Measurements from ENCODE around the gene SCN3A. TPM values are rescaled to one million over a fixed set of nuclear protein-coding genes. Genes with fewer than 3 reads are reported as not detected.

SCN3A gene
- total RNA-seq, 1 donor from 2014 or later = 0.05 TPM

DNA sequence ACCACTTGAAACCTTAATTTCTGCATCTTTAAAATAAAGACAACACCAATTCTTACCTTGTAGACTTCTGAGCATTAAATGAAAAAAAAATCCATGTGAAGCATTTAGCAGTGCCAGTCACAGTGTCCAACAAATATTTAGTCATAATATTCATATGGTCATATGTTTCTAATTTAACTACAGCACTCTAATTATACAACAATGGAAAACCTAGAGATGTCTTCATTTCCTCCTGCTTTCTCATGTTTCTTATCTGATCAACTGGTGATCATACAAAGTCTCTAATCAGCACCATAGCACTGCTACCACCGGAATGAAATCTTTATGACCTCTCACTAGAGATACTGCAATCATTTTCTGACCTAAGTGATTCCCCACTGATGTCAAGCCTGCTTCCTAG is 10.2 kb upstream of the SCN3A start:
- peaks cover 1% of the 10 kb centered on the region for H3K27me3 Mint-ChIP-seq
- no peak overlapping the region for H3K4me3 Mint-ChIP-seq
- H3K36me3 Mint-ChIP-seq (ENCODE audit: low read depth) = no peaks in the 10 kb centered on the region
- no peak overlapping the region for H3K27ac Mint-ChIP-seq
- intact Hi-C loops (cut with micrococcal nuclease) = no loop called here
- H3K4me1 Mint-ChIP-seq = no peaks in the 10 kb centered on the region
- H3K9me3 Mint-ChIP-seq = no peaks in the 10 kb centered on the region
- no peak for DNase-seq

DNA sequence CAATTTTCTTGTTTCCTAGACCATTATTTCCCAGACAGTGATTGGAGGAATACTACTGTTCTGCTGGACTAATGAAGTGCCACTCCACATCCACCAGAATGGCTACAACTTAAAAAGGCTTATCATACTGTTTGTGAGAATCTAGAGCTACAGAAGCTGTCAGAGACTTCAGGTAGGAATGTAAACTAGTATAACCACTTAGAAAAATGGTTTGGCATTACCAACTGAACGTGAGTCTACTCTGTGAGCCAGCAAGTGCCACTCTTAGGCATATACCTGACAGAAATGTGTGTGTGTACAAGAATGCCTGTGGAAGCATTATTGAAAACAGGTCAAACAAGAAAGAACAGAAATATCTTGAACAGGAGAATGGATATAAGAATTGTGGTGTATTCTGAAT is 4.2 kb upstream of the SCN3A start:
- Mint-ChIP-seq H3K4me3 (no peak overlapping the region), H3K36me3 (ENCODE audit: low read depth) (no peaks in the 10 kb centered on the region), H3K27ac (no peak overlapping the region), H3K27me3 (peaks cover 7% of the 10 kb centered on the region), H3K9me3 (no peaks in the 10 kb centered on the region), H3K4me1 (peaks cover 2% of the 10 kb centered on the region)
- intact Hi-C loops (cut with micrococcal nuclease) = no loop called here
- DNase-seq = no peak

DNA sequence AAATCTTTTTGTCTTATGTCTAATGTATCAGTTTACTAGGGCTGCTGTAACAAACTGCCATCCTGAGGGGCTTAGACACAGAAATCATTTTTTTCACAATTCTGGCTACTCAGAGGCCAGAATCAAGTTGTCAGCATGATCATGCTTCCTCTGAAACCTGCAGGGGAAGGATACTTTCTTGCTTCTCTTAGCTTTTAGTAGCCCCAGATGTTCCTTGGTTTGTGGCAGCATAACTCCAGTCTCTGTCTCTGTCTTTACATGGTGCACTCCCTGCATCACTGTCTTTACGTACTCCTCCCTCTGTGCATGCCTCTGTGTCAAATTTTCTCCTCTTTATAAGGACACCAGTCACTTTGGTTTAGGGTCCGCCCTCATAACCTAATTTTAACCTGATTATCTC is 2.0 kb upstream of the SCN3A start:
- H3K9me3 Mint-ChIP-seq = no peaks in the 10 kb centered on the region
- no peak overlapping the region for H3K4me3 Mint-ChIP-seq
- intact Hi-C loops (cut with micrococcal nuclease) = no loop called here
- H3K36me3 Mint-ChIP-seq (ENCODE audit: low read depth) = no peaks in the 10 kb centered on the region
- no peak overlapping the region for H3K27ac Mint-ChIP-seq
- peaks cover 7% of the 10 kb centered on the region for H3K27me3 Mint-ChIP-seq
- DNase-seq = no peak
- peaks cover 2% of the 10 kb centered on the region for H3K4me1 Mint-ChIP-seq

DNA sequence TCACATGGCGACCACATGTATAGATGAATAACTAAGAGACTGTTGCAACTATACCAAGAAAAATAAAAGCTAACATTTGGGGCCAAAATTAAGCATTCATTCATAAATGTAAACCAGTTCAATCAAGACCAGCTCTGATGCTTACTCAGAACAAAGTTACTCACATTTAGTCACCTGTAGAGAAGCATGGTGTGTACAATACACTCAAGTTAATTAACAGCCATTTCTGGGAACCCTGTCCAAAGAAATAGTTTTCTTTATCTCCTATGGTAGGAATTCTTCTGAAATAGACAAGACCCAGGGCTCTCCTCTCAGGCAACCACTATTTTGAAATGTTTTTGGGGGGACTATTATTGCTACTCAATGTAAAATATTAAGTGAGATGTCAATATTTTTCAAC is 1.6 kb downstream of the SCN3A start:
- Mint-ChIP-seq H3K4me1 (peaks cover 2% of the 10 kb centered on the region), H3K36me3 (ENCODE audit: low read depth) (no peaks in the 10 kb centered on the region), H3K27me3 (peaks cover 3% of the 10 kb centered on the region), H3K4me3 (no peak overlapping the region), H3K27ac (no peak overlapping the region), H3K9me3 (no peaks in the 10 kb centered on the region)
- intact Hi-C loops (cut with micrococcal nuclease) = loop anchor here (5.0 kb wide), 1 partner anchor 465 kb away; no protein-coding TSS in a partner anchor
- DNase-seq = no peak

DNA sequence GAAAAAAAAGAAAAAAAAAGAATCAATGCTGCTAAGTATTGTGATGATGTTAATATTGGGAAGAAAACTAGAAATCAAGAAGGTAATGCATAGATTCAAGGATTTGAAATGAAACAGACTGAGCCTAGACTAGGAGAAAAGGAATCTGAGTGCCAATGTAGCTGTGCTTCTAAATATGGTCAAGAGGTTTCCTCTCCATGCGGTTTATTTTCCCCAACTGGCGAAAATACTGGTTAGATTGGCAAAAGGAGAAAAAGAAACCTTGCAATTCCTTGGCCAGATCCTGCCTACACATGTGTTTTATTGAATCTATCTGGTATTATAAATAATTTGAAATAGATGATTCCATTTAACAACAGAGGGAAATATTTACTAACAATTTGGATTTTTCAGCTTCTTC is 5.7 kb downstream of the SCN3A start:
- no peaks in the 10 kb centered on the region for H3K4me1 Mint-ChIP-seq
- H3K36me3 Mint-ChIP-seq (ENCODE audit: low read depth) = no peaks in the 10 kb centered on the region
- H3K9me3 Mint-ChIP-seq = no peaks in the 10 kb centered on the region
- DNase-seq = no peak
- no peak overlapping the region for H3K4me3 Mint-ChIP-seq
- H3K27me3 Mint-ChIP-seq = no peaks in the 10 kb centered on the region
- H3K27ac Mint-ChIP-seq = no peak overlapping the region
- intact Hi-C loops (cut with micrococcal nuclease) = no loop called here

DNA sequence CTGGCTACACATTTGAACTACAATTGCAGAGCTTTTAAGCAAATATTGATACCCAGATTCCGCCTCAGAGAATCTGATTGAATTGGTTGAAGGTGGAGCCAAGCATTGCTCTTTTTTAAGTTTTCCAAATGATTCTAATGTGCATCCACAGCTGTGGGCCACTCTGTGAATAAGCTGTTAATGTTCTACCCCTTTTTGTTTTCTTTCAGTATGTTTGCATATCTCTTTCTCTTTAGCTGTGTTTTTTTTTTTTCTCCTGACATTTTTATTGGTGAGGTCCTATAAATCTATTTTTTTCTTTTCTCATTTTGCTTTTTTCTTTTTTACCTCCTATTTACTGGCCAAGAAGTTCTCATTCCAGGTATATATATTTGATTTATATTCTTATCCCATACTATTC is 6.5 kb downstream of the SCN3A start:
- no peak for DNase-seq
- Mint-ChIP-seq H3K4me3 (no peak overlapping the region), H3K27me3 (no peaks in the 10 kb centered on the region), H3K36me3 (ENCODE audit: low read depth) (no peaks in the 10 kb centered on the region), H3K27ac (no peak overlapping the region), H3K4me1 (no peaks in the 10 kb centered on the region), H3K9me3 (no peaks in the 10 kb centered on the region)
- intact Hi-C loops (cut with micrococcal nuclease) = no loop called here

DNA sequence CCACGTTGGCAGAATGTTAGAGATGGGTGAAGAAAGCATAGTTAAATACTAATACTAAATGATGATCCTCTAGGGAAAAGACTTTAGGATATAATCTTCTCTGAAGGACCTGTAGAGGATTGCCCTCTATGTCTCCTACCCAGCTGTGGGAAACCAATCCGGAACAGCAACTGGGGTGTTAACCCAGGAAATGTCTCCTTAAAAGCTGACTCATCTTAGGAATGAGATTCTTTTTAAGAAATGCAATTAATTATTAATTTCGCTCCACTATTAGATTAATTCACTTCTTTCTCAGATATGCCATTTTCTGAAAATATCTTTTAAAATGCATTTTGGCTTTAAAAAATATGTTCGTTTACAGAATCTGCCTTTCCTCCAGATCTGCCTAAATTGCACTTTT is 7.4 kb downstream of the SCN3A start:
- H3K9me3 Mint-ChIP-seq = no peaks in the 10 kb centered on the region
- H3K4me3 Mint-ChIP-seq = no peak overlapping the region
- H3K36me3 Mint-ChIP-seq (ENCODE audit: low read depth) = no peaks in the 10 kb centered on the region
- H3K4me1 Mint-ChIP-seq = no peaks in the 10 kb centered on the region
- DNase-seq = no peak
- no peaks in the 10 kb centered on the region for H3K27me3 Mint-ChIP-seq
- intact Hi-C loops (cut with micrococcal nuclease) = no loop called here
- no peak overlapping the region for H3K27ac Mint-ChIP-seq

DNA sequence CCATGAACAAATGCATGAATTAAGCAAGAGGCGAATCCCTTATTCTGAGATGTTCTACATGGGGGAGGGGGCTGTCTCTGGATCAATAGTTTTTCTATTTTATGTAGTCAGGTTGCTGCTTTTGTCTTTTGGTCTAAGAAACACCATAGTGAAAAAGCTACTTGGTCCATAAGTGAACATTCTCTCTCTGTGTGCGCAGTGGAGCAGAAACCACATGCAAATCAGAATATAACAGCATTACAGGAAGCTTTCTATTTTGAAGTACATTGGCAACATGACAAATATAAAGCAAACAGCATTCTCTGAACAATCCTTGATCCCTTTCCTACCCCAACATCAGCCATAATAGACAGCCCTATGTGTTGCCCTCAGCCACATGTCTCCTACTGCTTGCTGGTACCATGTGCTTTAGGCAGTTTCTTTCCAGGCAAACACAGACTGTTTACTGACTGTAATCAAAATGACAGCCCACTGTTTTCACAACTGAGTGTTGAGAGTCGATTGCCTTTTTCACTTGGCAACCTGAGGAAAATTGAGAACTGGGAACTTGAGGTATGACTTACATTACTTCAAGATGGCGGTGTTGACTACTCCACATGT is 10.6 kb downstream of the SCN3A start:
- no peaks in the 10 kb centered on the region for H3K27me3 Mint-ChIP-seq
- intact Hi-C loops (cut with micrococcal nuclease) = no loop called here
- H3K9me3 Mint-ChIP-seq = no peaks in the 10 kb centered on the region
- H3K36me3 Mint-ChIP-seq (ENCODE audit: low read depth) = no peaks in the 10 kb centered on the region
- no peak for DNase-seq
- H3K27ac Mint-ChIP-seq = no peak overlapping the region
- no peaks in the 10 kb centered on the region for H3K4me1 Mint-ChIP-seq
- H3K4me3 Mint-ChIP-seq = no peak overlapping the region

DNA sequence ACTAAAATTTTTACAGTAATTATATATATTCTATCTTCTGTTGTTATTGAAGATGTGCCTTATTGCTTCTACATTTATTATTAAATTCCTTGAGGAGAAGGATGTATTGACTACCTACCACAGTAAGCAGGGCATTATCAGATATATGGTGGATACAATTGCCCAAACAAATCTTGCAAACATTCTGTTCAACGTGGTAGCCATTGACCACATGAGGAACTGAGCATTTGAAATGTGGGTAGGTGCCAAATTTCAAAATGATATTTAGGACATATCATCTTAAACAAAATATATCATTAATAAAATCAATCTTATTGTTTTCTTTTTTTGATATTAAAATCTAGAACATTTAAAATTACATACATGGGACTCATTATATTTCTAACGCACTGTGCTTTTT is 11.1 kb downstream of the SCN3A start:
- Mint-ChIP-seq H3K36me3 (ENCODE audit: low read depth) (no peaks in the 10 kb centered on the region), H3K9me3 (no peaks in the 10 kb centered on the region), H3K27me3 (no peaks in the 10 kb centered on the region), H3K27ac (no peak overlapping the region), H3K4me3 (no peak overlapping the region), H3K4me1 (no peaks in the 10 kb centered on the region)
- DNase-seq = no peak
- intact Hi-C loops (cut with micrococcal nuclease) = no loop called here

DNA sequence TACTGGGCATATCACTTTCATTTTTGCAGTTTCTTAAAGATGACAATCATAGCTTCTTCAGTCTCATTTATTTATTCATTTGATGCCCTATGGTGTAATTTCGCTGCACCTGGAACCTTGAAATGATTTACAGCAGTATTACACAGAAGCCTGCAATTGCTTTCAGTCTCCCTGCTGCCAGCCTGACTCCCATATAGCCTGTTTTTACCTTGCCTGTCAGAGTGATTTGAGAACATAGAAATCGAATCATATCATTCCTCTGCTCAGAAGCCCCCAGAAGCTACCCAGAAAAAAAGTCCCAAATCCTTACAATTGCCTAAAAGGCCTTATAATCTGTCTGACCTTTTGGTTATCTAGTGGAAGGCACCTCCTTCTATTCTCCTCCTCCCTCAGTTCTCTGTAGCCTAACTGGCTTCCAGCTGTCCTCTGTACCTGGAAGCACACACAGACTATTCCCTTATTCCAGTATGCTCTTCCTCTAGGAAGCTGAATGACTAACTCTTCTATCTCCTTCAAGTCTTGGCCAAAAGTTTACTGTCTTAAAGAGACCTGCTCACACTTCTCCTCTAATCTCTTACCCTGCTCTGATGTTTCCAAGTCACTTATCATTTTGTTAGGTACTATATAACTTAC is 12.6 kb downstream of the SCN3A start:
- Mint-ChIP-seq H3K27ac (no peak overlapping the region), H3K27me3 (no peaks in the 10 kb centered on the region), H3K36me3 (ENCODE audit: low read depth) (no peaks in the 10 kb centered on the region)

DNA sequence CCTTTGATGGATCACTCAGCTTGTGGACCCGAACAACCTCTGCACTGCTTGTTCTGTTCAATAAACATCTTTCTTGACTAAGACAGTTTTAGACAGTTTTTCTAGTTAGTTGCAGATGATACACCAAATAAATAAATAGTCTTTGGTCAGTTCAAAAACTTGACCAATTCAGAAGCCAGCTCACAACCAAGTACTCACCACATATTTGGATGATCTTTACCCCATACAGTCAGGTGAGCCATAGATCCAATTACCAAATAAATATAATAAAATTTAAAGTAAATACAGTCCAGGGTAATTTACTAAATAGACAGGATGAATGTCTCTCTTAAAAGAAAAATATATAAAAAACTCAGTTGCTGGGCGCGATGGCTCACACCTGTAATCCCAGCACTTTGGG is 18.2 kb downstream of the SCN3A start:
- Mint-ChIP-seq H3K36me3 (ENCODE audit: low read depth) (no peaks in the 10 kb centered on the region), H3K27me3 (no peaks in the 10 kb centered on the region), H3K9me3 (no peaks in the 10 kb centered on the region), H3K4me3 (no peak overlapping the region), H3K4me1 (no peaks in the 10 kb centered on the region), H3K27ac (no peak overlapping the region)
- intact Hi-C loops (cut with micrococcal nuclease) = no loop called here
- no peak for DNase-seq

More for the DNA sequence above, 12.6 kb downstream of the SCN3A start:
- no peak for DNase-seq
- intact Hi-C loops (cut with micrococcal nuclease) = no loop called here
- Mint-ChIP-seq H3K4me1 (no peaks in the 10 kb centered on the region), H3K4me3 (no peak overlapping the region), H3K9me3 (no peaks in the 10 kb centered on the region)

DNA sequence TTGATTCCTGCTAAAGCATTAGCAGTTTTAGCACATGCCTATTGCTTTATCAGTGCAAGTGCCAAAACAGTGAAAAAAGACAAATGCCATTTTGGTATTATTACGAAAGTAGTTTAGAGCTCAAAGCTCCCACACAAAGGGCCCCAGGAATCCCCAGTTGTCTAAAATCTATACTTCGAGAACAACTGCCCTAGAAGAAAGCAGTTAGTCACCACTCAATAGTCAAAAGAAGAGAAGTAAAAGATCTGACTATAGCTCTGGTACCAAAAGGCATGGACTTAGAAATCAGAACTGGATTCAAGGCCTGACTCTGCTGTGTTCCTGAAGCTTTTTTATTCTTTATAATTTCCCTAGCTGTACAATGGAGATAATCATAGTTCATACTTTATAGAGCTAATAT is 21.8 kb downstream of the SCN3A start:
- no peak for DNase-seq
- H3K4me3 Mint-ChIP-seq = no peak overlapping the region
- no peaks in the 10 kb centered on the region for H3K36me3 Mint-ChIP-seq (ENCODE audit: low read depth)
- H3K4me1 Mint-ChIP-seq = no peaks in the 10 kb centered on the region
- H3K27ac Mint-ChIP-seq = no peak overlapping the region
- no peaks in the 10 kb centered on the region for H3K9me3 Mint-ChIP-seq
- H3K27me3 Mint-ChIP-seq = no peaks in the 10 kb centered on the region
- intact Hi-C loops (cut with micrococcal nuclease) = no loop called here

DNA sequence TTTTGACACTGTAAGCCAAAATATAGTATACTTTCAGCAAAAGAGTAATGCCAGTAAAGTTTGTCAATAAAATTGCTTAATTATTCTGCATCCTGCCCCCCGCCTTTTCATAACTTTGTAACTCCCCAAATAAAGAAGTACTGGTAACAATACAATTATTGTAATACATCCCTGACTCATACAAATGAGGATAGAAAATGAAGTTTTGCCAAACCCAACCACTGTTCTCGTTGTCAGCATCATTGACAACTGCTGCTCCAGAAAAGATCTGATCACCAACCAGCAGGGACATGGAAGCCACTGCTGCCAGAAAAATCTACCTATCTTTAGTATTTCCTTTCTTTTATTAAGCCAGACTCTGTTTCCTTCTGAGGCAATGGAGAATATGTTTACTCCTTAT is 27.1 kb downstream of the SCN3A start:
- no peaks in the 10 kb centered on the region for H3K4me1 Mint-ChIP-seq
- no peaks in the 10 kb centered on the region for H3K36me3 Mint-ChIP-seq (ENCODE audit: low read depth)
- DNase-seq = no peak
- H3K27ac Mint-ChIP-seq = no peak overlapping the region
- peaks cover 2% of the 10 kb centered on the region for H3K27me3 Mint-ChIP-seq
- no peaks in the 10 kb centered on the region for H3K9me3 Mint-ChIP-seq
- H3K4me3 Mint-ChIP-seq = no peak overlapping the region
- intact Hi-C loops (cut with micrococcal nuclease) = no loop called here

DNA sequence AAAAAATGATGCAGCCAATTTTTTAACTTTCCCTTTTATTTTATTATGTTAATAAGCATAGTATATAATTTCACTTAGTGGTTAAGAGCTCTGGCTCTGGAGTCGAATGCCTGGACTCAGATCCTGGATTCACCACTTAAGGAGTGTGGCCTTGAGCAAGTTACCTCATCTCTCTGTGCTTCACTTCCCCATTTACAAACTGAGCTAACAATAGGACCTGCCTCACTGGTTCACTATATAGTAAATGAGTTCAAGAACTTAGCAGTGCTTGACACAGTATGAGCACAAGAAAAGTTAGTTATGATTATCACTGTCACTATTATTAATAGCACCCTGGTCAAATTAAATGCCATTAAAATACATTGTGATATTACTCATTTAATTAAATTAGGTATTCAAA is 30.6 kb downstream of the SCN3A start:
- H3K9me3 Mint-ChIP-seq = no peaks in the 10 kb centered on the region
- no peak overlapping the region for H3K27ac Mint-ChIP-seq
- no peaks in the 10 kb centered on the region for H3K4me1 Mint-ChIP-seq
- peaks cover 2% of the 10 kb centered on the region for H3K27me3 Mint-ChIP-seq
- no peak overlapping the region for H3K4me3 Mint-ChIP-seq
- no peaks in the 10 kb centered on the region for H3K36me3 Mint-ChIP-seq (ENCODE audit: low read depth)
- intact Hi-C loops (cut with micrococcal nuclease) = no loop called here
- no peak for DNase-seq

DNA sequence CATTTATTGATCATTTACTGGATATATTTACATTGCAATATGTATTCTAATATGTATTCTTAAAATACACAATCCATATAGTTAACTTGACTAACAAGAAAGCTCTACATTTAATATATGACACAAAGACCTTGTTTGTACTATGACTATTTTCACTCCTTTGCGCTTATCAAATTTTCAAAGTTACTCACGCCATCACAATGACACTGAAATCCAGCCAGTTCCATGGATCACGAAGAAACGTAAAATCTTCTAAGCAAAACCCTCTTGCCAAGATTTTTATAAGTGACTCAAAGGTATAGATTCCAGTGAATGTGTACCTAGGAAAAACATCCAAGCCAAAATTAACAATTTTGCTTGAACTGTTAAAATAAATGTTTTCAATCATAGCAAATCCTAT is 39.6 kb downstream of the SCN3A start:
- Mint-ChIP-seq H3K4me3 (no peak overlapping the region), H3K4me1 (no peaks in the 10 kb centered on the region), H3K27me3 (no peaks in the 10 kb centered on the region), H3K27ac (no peak overlapping the region), H3K36me3 (ENCODE audit: low read depth) (no peaks in the 10 kb centered on the region), H3K9me3 (no peaks in the 10 kb centered on the region)
- no peak for DNase-seq
- intact Hi-C loops (cut with micrococcal nuclease) = no loop called here

All from activated CD4-positive, alpha-beta T cell treated with anti-CD3 and anti-CD28 coated beads, Interleukin-2, amount 10 ng/mL, durations not matched to agents 24 days and 14 days (primary cell).